Activated CD4-positive, alpha-beta T cell treated with anti-CD3 and anti-CD28 coated beads, Interleukin-2, amount 10 ng/mL, durations not matched to agents 7 days and 5 days (primary cell): ENCODE data around the gene MYMK. TPM values are rescaled to one million over a fixed set of nuclear protein-coding genes. Genes with fewer than 3 reads are reported as not detected.

Source experiments
- CTCF ChIA-PET: fragments of 350-600 bp; sonication (Branson Sonifier 250); formaldehyde crosslinking; loops from one replicate; lab custom pipeline; 2021; ENCODE audit warnings: antibody characterized with exemption; lab: Charles Lee
- POLR2A ChIA-PET: fragments of 350-600 bp; sonication (Branson Sonifier 250); formaldehyde crosslinking; loops from one replicate; lab custom pipeline; 2021; ENCODE audit warnings: antibody characterized with exemption; lab: Charles Lee
- DNase-seq: peaks from one replicate; pipeline ENCODE4 v3.0.0-alpha.2; 2020
- H3K27ac Mint-ChIP-seq: one replicate; pipeline ENCODE4 v1.8.0; 2021; ENCODE audit warnings: mild to moderate bottlenecking, moderate library complexity, mixed read lengths
- H3K27me3 Mint-ChIP-seq: one replicate; pipeline ENCODE4 v1.8.0; 2021; ENCODE audit warnings: mixed read lengths
- H3K36me3 Mint-ChIP-seq: one replicate; pipeline ENCODE4 v1.8.0; 2021; ENCODE audit warnings: low read depth, mixed read lengths
- H3K4me1 Mint-ChIP-seq: one replicate; pipeline ENCODE4 v1.8.0; 2021; ENCODE audit warnings: mixed read lengths
- H3K4me3 Mint-ChIP-seq: one replicate; pipeline ENCODE4 v1.8.0; 2021; ENCODE audit warnings: mild to moderate bottlenecking, moderate library complexity, mixed read lengths
- H3K9me3 Mint-ChIP-seq: one replicate; pipeline ENCODE4 v1.8.0; 2021; ENCODE audit warnings: mixed read lengths
- total RNA-seq, 2 experiments: library from RNA; stranded (reverse); gene quantifications; one replicate each; pipeline ENCODE4 v1.2.3, GENCODE V29; 2021

Gene MYMK
- total RNA-seq, 2 experiments from 2014 or later = not detected

DNA sequence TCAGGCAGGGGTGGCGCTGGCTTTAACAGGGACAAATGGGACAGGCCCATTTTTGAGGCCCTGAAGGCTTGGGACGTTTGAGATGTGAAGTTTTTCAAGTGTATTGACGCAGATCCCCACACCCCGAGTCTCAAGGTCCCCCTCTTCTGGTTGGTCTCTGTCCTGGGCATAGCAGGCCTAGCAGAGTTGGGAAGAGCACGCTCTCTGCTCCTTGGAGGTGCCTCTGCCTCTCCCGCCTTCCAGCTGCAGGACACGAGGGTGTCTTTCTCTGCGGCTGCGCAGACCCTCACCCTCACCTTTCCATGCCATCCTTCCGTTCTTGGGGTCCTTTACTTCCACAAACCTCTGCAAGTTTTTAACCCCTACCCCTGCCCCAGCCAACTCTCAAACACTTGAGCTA is 28.4 kb upstream of the MYMK start:
- no peak overlapping the region for H3K27ac Mint-ChIP-seq
- H3K9me3 Mint-ChIP-seq = no peaks in the 10 kb centered on the region
- H3K4me3 Mint-ChIP-seq = no peak overlapping the region
- ChIA-PET CTCF (no interaction called here), POLR2A (no interaction called here)
- no peak for DNase-seq
- H3K27me3 Mint-ChIP-seq = no peaks in the 10 kb centered on the region
- no peaks in the 10 kb centered on the region for H3K4me1 Mint-ChIP-seq
- H3K36me3 Mint-ChIP-seq = no peaks in the 10 kb centered on the region

- Mint-ChIP-seq H3K27me3 (no peaks in the 10 kb centered on the region), H3K36me3 (no peaks in the 10 kb centered on the region), H3K4me3 (no peak overlapping the region), H3K4me1 (no peaks in the 10 kb centered on the region), H3K27ac (no peak overlapping the region), H3K9me3 (no peaks in the 10 kb centered on the region)
- POLR2A ChIA-PET = no interaction called here
- CTCF ChIA-PET = no interaction called here
- no peak for DNase-seq
Measured at GRCh38 chr9:133552236-133552635, 27.5 kb upstream of the MYMK start.

GRCh38 chr9:133551446-133551845 is 26.7 kb upstream of the MYMK start:
- H3K27ac Mint-ChIP-seq = no peak overlapping the region
- no peaks in the 10 kb centered on the region for H3K9me3 Mint-ChIP-seq
- no peaks in the 10 kb centered on the region for H3K4me1 Mint-ChIP-seq
- no peaks in the 10 kb centered on the region for H3K27me3 Mint-ChIP-seq
- H3K36me3 Mint-ChIP-seq = no peaks in the 10 kb centered on the region
- no peak for DNase-seq
- H3K4me3 Mint-ChIP-seq = no peak overlapping the region
- CTCF ChIA-PET = no interaction called here
- POLR2A ChIA-PET = no interaction called here

GRCh38 chr9:133547116-133547515 is 22.4 kb upstream of the MYMK start:
- Mint-ChIP-seq H3K36me3 (no peaks in the 10 kb centered on the region), H3K27me3 (no peaks in the 10 kb centered on the region), H3K27ac (no peak overlapping the region), H3K4me1 (no peaks in the 10 kb centered on the region), H3K4me3 (no peak overlapping the region), H3K9me3 (no peaks in the 10 kb centered on the region)
- CTCF ChIA-PET = no interaction called here
- no peak for DNase-seq
- POLR2A ChIA-PET = no interaction called here

GRCh38 chr9:133546287-133546680 is 21.5 kb upstream of the MYMK start:
- DNase-seq = no peak
- POLR2A ChIA-PET = no interaction called here
- no peak overlapping the region for H3K4me3 Mint-ChIP-seq
- CTCF ChIA-PET = no interaction called here
- H3K27me3 Mint-ChIP-seq = no peaks in the 10 kb centered on the region
- no peak overlapping the region for H3K27ac Mint-ChIP-seq
- no peaks in the 10 kb centered on the region for H3K4me1 Mint-ChIP-seq
- no peaks in the 10 kb centered on the region for H3K36me3 Mint-ChIP-seq
- H3K9me3 Mint-ChIP-seq = no peaks in the 10 kb centered on the region

GRCh38 chr9:133545494-133546286 is 20.9 kb upstream of the MYMK start:
- H3K27ac Mint-ChIP-seq = no peak overlapping the region
- no peak overlapping the region for H3K4me3 Mint-ChIP-seq
- ChIA-PET CTCF (no interaction called here), POLR2A (no interaction called here)
- H3K9me3 Mint-ChIP-seq = no peaks in the 10 kb centered on the region
- no peaks in the 10 kb centered on the region for H3K27me3 Mint-ChIP-seq
- H3K4me1 Mint-ChIP-seq = no peaks in the 10 kb centered on the region
- no peak for DNase-seq
- no peaks in the 10 kb centered on the region for H3K36me3 Mint-ChIP-seq

DNA sequence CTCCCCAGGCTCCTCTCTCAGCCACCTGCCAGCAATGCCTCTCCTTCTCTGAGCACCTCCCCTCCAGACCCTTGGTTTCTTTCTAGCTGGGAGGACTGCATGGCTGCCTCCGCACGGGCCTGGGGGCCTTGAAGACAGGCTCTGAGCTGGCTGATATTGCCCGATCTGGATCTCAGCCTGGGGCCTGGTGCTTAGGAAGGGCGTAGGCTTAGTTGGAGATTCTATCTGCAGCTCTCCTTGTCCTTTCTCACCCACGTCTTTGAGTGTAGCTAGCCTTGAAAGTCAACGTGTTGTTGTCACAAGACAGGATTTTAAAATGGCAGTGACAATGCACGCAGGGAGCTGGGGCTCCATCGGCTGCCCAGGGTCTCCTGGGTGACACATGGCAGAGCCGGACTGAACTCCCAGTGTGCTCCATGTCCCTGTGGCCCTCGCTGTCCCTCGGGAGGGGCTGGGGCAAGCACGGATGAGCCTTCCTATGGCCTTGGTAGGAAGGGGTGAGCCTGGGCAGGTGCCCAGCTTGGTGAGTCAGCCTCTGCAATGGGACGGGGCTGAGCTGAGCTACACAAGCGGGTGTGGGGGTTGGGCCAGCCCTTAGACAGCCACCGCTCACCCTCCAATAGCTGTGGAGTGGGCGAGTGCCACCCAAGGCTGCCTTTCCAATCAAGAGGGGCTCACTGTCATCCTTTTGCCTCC is 19.2 kb upstream of the MYMK start:
- no peak for DNase-seq
- no peak overlapping the region for H3K27ac Mint-ChIP-seq
- no peaks in the 10 kb centered on the region for H3K36me3 Mint-ChIP-seq
- no peak overlapping the region for H3K4me3 Mint-ChIP-seq
- no peaks in the 10 kb centered on the region for H3K4me1 Mint-ChIP-seq
- no peaks in the 10 kb centered on the region for H3K27me3 Mint-ChIP-seq
- ChIA-PET POLR2A (no interaction called here), CTCF (no interaction called here)
- H3K9me3 Mint-ChIP-seq = no peaks in the 10 kb centered on the region

DNA sequence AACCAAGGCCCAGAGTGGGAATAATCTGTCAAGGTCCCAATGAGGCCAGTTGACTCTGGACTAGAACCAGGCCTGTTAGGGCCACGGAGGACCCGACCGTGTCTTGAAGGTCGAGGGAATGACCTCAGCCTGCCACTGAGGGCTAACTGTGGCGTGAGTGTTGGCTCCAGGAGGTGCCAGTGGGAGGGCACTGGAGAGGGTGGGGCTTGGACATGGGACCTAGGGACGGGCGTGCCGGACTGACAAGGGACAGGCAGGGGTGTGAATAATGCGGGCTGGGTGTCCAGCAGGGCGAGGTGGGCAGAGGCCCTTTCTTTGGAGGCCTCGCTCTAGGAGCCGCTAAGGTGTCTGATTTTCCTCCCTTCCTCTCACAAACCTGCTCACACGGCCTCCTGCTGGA is 17.2 kb upstream of the MYMK start:
- Mint-ChIP-seq H3K27ac (no peak overlapping the region), H3K27me3 (no peaks in the 10 kb centered on the region), H3K4me3 (no peak overlapping the region), H3K36me3 (no peaks in the 10 kb centered on the region), H3K9me3 (no peaks in the 10 kb centered on the region), H3K4me1 (no peaks in the 10 kb centered on the region)
- no peak for DNase-seq
- ChIA-PET POLR2A (no interaction called here), CTCF (no interaction called here)

DNA sequence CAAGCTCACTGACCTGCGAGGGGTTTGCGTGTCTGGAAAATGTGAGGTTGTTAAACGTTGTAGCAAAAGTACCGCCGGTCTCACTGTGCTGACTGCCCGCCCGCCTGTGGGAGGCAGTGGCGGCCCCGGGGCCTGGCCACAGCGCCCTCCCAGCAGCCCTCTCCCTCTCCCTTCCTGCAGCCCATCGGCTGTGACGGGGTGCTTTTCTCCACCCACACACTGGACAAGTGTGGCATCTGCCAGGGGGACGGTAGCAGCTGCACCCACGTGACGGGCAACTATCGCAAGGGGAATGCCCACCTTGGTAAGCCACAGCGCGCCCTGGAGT is 15.9 kb upstream of the MYMK start:
- POLR2A ChIA-PET = no interaction called here
- H3K27me3 Mint-ChIP-seq = peaks cover under 1% of the 10 kb centered on the region
- H3K4me3 Mint-ChIP-seq = no peak overlapping the region
- no peak for DNase-seq
- CTCF ChIA-PET = no interaction called here
- H3K27ac Mint-ChIP-seq = no peak overlapping the region
- H3K36me3 Mint-ChIP-seq = no peaks in the 10 kb centered on the region
- no peaks in the 10 kb centered on the region for H3K9me3 Mint-ChIP-seq
- no peaks in the 10 kb centered on the region for H3K4me1 Mint-ChIP-seq

DNA sequence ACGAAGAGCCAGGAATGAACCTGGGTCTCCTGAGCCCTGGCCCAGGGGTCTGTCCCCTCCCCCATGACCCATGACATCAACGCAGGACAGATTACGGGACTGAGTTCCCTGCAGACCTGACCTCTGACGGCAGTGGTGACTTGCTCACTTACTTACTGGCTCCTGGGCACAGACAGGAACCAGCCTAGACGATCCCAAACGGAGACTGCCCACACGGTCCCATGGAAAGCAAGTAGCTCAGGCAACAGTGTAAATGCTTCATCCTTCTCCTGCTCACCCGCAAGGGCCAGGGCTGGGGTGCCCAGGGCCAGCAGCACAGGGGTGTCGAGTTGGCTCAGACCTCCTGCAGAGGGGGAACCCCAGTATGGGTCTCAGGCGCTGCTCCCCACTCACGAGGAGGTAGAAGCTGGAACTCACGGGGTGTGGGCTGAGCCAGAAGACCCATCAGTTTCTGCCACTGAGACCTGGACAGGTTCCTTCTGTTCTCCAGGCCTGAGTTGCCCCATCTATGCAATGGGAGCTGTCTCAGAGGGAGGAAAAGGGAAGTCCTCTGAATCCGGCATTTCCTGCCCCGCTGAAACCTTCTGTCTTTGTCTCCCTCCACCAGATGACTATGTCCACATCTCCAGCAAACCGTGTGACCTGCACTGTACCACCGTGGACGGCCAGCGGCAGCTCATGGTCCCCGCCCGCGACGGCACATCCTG is 15.4 kb upstream of the MYMK start:
- H3K36me3 Mint-ChIP-seq = no peaks in the 10 kb centered on the region
- H3K27me3 Mint-ChIP-seq = peaks cover 3% of the 10 kb centered on the region
- DNase-seq = no peak
- no peaks in the 10 kb centered on the region for H3K4me1 Mint-ChIP-seq
- ChIA-PET CTCF (no interaction called here), POLR2A (interaction anchor here (0.7 kb wide), 1 partner anchor 8 kb away, joined by 3 read pairs; no protein-coding TSS in a partner anchor)
- H3K27ac Mint-ChIP-seq = no peak overlapping the region
- no peak overlapping the region for H3K4me3 Mint-ChIP-seq
- no peaks in the 10 kb centered on the region for H3K9me3 Mint-ChIP-seq

DNA sequence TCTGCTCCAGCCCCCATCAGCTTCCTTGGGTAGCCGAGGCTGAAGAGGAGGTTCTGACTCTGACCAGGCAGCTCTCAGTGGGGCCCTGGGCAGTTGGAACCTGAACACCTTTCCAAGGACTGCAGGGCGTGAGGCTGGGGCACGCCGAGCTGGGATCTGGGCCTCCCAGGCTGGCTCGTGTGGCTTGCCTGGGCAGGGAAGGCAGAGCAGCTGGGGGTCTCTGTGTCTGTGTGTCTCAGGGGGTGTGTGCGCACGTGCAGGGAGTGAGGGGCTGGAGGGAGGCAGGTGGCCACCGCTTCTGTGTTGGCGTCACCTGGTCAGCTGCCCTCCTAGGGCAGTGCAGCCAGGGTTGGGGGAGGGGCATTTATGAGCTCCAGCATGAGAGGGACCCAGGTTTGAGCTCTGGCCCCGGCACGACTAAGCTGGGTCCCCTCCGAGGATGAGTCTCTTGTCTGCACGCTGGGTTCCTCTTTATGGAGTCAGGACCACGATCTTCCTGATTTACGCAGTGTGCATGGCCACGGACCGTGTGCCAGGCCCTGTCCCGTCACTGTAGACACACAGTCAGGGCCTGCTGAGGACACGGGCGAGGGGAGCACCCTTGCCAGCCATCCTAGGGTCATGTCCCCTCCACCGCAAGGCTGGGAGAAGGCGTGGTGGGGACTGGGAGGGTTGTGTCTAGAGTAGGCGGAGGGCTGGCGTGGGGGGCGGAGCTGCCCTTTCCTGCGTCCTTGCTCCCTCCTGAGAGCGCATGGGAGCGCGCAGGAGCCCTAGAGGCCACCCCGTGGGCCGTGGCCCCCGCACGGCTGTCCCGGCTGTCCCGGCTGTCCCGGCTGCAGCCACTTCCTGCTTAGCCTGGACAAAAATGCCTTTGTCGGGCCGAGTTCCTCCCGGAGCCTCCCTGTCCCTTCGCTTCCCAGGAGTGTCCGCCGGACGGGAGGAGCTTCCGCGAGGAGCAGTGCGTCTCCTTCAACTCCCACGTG is 14.4 kb upstream of the MYMK start:
- Mint-ChIP-seq H3K9me3 (no peaks in the 10 kb centered on the region), H3K27ac (no peak overlapping the region), H3K36me3 (no peaks in the 10 kb centered on the region), H3K4me1 (no peaks in the 10 kb centered on the region), H3K27me3 (peaks cover 6% of the 10 kb centered on the region), H3K4me3 (no peak overlapping the region)
- ChIA-PET CTCF (no interaction called here), POLR2A (no interaction called here)
- DNase-seq = no peak

GRCh38 chr9:133538176-133538575 is 13.4 kb upstream of the MYMK start:
- H3K4me3 Mint-ChIP-seq = no peak overlapping the region
- peaks cover 3% of the 10 kb centered on the region for H3K4me1 Mint-ChIP-seq
- H3K27me3 Mint-ChIP-seq = peaks cover 12% of the 10 kb centered on the region
- ChIA-PET POLR2A (no interaction called here), CTCF (no interaction called here)
- no peaks in the 10 kb centered on the region for H3K36me3 Mint-ChIP-seq
- no peak for DNase-seq
- H3K27ac Mint-ChIP-seq = no peak overlapping the region
- no peaks in the 10 kb centered on the region for H3K9me3 Mint-ChIP-seq
